ENCODE results near the gene SMIM41.
"Not testable (repeated sequence)": the region's sequence is repeated elsewhere in the genome, so short reads cannot be mapped to it uniquely, and the experiment has no call there.

Gene SMIM41

DNA sequence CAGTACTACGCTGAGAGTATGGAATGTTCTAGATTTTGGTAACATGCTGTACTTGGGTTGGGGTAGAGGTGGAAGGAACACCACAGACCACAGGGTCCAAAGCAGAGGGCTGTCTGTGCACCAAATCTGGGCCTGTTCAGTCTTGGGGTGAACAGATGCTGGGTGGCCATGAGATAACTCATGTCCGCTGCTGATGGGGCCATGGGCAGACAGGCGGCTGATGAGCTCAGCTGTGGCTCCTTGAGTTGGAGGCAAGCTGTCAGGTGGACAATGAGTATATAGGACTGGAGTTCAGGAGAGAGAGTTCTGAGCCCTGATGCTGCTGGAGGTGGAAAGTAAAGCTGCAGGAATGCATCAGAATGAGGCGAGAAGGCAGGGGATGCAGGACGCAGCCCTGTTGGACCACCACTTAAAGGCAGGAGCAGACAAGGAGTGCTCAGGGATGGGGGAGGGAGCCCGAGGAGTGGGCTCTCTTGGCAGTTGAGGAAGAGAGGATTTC is 6.2 kb downstream of the SMIM41 start:
- DNase-seq (ENCODE audit: low spot score), result no peak

DNA sequence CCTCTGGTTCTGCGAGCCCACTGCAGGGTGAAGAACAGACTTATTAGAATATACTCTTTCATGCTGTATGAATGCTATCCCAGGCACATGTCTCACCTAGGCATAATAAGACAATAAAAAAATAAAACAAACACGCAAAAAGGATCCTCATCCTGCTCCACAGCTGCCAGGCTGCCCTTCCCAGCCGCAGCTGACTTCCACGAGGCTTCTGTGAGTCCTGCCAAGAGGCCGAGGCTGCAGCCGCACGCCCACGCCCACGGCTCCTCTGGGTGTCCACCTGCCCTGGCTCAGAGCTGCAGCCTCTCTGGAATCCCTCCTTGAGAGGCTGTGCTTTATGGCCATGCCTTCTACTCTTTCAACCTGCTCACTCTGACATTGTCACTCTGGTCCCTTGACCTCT is 6.9 kb downstream of the SMIM41 start:
- DNase-seq (ENCODE audit: low spot score), result no peak

DNA sequence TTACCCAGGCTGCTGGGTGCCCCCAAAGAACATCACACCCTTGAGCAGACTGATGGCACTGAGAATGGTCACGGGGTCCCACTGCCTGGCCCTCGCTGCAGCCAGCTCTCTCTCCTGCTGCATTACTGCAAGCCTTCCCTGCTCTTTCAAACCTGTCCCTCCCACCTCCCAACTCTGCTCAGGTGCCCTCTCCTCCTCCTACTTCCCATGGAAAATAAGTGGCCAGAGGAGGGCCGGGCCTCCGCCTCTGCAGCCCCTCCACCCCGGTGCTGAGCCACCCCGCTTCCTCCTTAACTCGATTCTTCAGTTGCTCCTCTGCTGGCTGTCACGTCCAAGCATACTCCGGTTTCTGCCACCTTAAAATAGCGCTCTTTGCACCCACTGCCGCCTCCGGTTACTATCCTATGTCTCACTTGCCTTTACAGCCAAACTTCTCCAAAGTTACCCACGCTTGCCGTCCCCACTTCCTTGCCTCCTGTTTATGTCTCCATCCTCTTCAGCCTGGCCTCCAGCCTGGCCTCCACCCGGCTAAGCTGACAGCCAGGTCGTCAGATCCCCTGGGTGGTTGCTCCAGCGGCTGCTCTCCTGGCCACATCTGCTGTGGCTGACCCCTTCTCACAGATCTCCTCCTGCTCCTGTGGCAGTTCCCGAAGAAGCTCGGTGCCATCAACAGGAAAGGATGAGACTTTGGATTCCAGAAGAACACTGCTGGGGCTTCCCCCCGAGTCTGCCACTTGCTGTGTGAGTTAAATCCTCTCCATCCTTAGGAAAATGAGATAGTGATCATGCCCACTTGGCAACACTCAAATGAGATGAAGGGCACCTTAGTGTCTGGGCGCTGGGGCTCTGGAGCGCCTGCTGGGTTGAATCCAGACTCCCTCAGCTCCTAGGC is 7.7 kb downstream of the SMIM41 start:
- DNase-seq (ENCODE audit: low spot score), result no peak

DNA sequence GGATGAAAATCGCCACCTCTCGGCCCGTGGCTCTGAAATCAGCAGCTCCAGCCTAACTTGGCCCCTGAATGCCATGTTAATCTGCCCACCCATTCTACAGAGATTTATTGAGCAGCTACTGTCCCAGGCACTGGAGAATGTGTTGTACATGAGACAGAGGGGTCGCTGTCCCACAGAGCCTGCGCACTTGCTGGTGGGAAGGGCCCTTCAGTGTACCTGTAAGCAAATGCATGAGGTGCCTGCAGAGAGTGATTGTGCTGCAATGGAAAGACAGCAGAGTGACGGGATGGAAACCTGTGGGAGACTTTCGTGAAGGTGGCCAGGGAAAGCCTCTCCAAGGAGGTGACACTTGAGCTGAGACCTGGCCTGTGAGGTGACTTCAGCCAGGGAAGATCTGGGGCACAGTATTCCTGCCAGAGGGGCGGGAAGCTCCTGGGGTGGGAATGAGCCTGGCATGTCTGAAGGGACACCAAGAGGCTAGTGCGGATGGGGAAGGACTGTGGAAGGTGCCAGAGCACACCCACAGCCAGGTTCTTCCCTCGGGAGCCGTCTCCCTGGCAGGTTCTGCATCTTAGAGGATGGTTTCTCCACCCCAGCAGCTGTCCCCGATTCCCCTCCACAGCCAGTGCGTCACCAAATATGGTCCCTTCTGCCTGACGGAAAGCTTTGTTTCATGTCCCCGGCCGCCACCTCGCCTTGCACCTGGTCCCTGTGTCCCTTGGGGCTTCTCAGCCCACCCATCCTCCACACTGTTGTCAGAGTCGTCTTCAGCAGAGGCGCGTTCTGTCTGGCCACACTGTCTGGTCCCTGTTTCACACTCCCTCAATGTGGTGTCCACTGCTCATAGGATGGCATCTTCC is 8.7 kb downstream of the SMIM41 start:
- peak; percentile 47 for DNase-seq (ENCODE audit: low spot score)

DNA sequence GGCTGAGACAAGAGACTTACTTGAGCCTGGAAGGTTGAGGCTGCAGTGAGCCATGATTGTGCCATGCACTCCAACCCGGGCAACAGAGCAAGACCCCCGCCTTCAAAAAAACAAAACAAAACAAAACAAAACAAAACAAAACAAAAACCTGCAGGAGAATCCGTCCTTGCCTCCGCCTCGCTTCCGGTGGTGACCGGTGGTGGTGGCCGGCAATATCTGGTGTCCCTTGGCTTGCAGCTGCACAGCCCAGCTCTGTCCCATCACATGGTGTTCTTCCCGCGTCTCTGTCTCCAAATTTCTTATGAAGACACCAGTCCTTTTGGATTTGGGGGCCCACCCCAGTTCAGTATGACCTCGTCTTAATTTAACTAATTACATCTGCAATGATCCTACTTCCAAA is 10.0 kb downstream of the SMIM41 start:
- no peak for DNase-seq (ENCODE audit: low spot score)

DNA sequence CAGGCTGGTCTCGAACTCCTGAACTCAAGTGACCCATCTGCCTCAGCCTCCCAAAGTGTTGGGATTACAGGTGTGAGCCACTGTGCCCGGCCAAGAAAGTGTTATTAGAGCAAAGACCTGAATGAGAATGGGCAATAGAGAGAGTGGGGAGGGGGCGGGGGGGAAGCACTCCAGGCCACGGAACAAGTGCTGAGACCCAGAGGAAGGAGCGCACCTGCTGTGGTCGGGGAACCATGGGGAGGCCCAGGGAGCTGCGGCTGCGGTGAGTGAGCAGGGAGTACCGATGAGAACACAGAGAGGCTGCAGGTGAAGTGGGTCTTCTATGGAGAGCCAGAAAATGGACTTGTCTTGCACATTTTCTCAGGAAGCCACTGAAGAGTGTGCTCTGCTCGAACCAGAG is 10.8 kb downstream of the SMIM41 start:
- peak; percentile 34 for DNase-seq (ENCODE audit: low spot score)

DNA sequence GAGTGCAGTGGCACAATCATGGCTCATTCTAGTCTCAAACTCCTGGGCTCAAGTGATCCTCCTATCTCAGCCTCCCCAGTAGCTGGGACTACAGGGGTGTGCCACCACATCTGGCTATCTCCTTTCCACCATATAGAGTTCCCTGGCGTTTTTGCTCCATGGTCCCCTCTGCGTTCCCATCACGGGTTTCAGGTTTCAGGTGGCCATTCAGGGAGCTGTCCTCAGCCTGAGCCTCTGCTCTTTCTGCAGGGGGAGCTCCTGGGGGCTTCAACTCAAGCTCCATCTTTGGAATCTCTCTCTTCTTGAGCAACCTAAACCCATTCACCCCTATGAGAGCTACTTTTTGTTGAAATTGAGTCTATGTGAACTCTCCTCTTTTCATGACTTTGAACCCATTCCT is 11.6 kb downstream of the SMIM41 start:
- DNase-seq (ENCODE audit: low spot score), result no peak

DNA sequence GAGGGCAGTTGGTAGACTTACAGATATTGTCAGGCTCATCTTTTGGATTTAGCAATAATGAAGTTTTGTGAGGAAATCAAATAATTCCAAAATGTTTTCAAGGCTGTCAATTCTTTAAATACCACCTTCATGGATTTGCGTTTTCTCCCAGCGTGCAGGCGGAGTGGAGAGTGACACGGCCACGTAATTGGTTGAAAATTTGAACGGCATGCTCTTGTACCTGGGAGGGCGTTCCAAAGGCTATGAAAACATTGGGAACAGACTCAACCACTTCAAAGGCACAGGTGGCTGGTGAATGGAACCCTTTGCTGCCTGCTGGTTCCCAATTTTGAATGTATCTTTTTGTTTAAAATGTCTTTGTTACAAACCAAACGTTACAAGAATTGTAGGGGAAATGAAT is 12.4 kb downstream of the SMIM41 start:
- no peak for DNase-seq (ENCODE audit: low spot score)

DNA sequence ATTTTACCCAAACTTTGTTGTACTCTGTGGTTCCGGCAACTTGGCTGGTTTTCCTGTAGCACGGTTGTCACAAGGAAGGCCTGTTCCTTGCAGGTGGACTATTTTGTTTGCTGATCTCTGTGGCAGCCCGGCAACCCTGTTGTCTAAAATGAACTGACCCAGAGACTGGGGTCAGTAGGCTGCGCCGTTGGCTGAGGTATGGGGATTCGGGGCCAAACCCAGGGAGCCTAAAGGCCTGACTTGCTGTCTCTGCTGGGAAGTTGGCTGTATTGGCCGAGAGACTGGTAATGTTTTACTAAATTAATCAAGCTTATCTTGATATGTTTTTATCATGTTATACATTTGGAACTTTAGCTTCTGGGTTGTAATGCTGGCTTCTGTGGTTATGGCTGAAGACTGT is 13.8 kb downstream of the SMIM41 start:
- no peak for DNase-seq (ENCODE audit: low spot score)

DNA sequence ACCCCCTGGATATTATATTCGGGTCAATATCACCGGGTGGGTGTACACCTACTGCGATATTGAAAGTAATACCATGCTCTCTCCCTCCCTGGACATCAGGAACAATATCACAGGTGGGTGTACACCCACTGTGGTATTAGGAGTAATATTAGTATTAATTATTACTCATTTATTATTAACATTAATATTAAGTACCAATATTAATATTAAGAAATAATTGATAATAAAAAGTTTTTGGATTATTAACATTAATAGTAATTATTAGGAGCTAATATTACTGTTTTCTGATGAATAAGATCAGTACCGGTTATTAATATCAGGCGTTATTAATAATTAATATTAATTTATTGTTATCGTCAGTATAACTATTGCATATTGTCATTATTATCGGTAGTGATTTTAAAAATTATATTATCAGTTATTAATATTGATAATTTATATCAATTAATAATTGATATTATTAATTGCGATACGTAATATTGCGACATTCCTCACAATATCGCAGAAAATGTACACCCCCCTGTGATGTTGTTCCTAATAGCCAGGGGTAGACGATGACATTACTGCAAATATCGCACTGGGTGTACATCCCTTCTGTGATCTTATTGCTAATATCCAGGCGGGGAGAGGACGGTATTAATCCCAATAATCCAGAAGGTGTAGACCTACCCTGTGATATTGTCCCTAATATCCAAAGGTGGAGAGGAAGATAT is 17.0 kb downstream of the SMIM41 start:
- no peak for DNase-seq (ENCODE audit: low spot score)

DNA sequence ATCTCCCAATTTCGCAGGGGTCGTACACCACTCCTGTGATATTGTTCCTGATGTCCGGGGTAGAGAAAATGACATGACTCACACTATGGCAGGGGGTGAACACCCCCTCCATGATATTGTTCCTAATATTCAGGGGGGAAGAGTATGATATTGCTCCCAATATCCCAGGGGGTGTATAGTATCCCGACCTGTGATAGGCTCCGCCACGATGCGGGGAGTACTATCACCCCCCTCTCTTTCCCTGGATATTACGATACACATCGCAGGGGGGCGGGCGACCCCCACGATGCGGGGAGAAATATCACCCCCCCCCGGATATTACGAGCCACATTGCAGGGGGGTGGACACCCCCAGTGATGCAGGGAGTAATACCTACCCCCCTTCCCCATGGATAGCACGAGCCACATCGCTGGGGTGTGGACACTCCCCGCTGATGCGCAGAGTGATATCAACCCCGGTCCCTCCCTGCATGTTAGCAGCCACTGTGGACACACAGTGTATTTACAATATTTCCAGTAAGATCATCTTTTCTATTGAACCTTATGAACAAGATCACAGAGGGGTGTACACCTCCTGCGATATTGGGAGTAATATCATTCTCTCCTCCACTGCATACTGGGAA is 17.7 kb downstream of the SMIM41 start:
- no peak for DNase-seq (ENCODE audit: low spot score)

DNA sequence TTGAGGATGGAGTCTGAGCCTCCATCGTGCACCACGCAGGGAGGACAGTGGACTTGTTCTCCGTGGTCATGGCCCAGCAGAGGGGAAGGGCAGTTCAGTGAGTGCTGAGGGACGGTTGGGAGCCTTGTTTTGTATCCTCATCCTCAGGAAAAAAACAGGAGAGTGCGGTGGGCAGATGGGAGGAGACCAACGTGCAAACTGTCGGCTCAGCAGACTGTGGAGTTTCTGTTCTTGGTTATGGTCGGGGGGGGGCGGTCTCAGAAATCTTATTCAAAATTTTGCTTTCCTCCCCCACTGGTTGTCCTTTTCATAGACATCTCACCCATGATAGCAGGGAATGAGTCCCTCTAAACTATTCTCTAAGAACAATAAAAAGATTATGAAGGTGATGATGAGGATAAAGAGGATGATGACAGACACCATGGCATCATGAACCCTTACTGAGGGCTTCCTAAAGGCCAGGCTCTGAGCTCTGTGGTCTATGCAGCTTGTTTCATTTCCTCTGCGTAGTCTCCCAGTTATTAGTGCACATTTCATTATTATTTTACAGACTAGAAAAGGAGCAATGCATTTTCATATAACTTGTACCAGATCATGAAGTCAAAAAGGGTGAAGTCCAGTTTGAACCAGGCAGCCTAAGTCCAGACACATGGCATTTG is 25.1 kb downstream of the SMIM41 start:
- not testable (repeated sequence) for DNase-seq (ENCODE audit: low spot score)

DNA sequence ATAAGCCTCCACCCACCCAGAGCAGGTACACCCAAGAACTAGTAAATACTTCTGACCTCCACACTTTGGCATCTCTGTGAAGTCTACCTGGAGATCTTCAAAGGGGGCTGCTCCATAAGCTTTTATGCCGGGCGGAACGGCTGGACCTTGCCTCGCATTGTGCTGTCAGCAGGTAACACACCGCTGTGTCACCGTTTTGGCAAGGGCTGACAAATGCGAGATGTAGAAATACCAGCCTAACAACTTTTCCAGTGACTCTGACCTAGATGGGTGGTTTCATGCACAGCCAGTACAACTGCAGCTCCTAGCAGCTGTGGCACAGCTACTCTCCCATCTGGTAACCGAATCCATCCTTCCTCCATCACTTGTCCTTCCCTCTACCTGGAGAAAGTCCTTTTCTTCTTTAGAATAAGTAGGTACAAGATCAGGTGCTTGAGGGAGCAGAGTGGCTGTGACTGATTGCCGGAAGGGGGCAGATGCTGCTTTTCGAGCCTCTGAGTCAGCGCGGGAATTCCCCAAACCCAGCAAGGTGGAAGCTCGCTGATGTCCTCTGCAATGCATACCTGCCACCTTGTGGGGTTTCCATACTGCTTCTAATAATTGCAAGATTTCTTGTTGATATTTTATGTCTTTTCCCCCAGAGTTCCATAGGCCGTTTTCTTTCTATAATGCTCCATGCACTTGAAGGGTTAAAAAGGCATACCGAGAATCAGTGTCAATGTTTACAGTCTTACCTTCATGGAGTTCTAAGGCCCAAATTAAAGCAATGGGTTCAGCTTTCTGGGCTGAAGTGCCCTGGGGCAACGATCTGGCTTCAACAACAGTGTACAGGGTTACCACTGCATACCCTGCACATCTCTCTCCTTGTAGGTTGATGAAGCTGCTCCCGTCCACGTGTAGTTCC is 37.0 kb downstream of the SMIM41 start:
- not testable (repeated sequence) for DNase-seq (ENCODE audit: low spot score)

DNA sequence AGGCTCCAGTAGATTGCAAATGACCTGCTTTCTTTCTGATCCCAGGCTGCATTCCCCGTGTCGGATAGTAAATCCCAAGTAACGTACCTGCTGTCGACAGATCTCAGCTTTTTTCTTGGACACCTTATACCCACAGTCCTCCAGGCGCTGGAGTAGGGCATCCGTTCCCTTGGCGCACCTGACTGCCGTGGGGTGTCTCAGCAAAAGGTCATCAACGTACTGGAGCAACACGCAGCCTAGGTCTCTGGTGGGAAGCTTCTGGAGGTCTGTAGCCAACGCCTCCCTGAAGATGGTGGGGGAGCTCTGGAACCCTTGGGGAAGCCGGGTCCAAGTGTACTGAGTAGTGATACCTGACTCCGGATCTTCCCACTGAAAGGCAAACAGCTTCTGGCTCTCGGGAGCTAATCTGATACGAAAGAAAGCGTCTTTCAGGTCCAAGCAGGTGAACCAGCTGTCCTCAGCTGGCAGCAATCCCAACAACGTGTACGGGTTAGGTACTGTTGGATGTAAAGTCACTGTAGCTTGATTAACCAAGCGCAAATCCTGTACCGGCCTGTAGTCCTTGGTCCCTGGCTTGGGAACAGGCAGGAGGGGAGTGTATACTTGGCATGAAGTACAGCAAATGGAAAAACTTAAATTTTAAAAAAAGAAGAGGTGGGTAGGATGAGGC is 38.4 kb downstream of the SMIM41 start:
- DNase-seq (ENCODE audit: low spot score), result not testable (repeated sequence)

DNA sequence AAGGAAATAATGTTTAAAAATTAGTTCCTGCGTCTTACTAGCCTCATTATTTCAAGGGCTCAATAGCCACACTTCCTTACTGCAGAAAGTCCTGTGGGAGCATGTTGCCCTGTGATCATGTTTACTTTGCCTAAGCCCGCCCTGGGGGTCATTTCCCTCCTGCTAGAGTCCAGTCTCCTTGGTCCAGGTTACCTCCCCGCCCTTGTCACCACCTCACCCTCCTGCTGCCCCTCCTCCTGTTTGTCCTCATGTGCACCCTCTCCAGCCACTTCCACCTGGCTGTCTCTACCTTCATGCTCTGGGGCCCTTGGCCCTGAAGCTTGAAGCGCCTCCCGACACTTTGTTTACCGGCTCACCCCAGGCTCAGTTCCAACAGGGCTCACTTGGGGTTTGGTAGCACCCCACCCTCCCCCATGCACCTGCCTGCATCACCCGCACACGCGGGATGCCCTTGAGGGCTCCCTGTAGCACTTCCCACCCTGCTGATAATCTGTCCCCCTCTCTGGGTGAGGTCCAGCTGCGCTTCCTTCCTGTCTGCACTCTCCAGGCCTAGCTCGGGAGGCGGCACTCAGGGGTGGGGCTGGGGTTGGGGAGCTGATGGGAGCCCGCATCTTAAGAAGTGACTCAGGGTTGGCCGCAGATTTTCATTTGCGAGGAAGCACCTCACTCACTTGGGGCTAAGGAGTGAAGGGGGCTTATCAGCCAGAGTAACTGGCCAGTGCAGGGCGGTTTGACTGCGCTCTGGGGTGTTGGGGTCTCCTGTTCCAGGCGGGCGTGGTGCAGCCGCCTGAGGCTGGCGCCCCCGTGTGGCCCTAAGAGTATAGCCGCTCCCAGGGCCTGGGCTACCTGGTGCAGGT is 40.1 kb downstream of the SMIM41 start:
- DNase-seq (ENCODE audit: low spot score), result peak; percentile 88

DNA sequence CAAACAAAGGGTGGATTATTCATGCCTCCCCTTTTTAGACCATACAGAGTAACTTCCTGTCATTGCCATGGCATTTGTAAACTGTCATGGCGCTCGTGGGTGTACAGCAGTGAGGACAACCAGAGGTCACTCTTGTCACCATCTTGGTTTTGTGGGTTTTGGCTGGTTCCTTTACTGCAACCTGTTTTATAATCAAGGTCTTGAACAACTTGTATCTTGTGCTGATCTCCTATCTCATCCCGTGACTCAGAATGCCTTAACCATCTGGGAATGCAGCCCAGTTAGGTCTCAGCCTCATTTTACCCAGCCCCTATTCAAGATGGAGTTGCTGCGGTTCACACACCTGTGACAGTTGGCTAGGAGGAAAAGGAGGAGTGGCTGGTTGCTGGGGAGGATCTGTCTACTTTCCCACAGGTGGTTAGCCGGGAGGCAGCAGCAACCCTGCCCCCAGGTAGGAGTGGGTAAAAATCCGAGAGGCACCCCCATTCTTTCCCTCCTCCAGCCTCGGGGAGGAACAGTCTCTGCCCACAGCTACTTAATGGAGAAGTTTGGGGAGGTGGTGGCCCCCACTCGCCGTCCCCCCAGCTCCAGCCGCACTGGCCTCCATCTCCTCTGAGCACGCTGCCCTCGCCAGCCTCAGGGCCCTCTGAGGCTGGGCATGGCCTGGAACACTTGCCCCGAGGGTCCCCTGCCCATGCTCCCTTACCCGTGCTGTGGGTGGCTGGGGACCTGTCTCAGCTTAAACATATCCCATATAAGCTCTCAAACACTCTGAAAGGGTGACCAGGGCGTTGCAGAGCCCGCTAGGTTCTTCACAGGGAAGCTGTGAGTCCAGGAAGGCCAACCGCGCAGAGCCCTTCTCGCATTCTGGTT is 41.7 kb downstream of the SMIM41 start:
- DNase-seq (ENCODE audit: low spot score), result no peak

DNA sequence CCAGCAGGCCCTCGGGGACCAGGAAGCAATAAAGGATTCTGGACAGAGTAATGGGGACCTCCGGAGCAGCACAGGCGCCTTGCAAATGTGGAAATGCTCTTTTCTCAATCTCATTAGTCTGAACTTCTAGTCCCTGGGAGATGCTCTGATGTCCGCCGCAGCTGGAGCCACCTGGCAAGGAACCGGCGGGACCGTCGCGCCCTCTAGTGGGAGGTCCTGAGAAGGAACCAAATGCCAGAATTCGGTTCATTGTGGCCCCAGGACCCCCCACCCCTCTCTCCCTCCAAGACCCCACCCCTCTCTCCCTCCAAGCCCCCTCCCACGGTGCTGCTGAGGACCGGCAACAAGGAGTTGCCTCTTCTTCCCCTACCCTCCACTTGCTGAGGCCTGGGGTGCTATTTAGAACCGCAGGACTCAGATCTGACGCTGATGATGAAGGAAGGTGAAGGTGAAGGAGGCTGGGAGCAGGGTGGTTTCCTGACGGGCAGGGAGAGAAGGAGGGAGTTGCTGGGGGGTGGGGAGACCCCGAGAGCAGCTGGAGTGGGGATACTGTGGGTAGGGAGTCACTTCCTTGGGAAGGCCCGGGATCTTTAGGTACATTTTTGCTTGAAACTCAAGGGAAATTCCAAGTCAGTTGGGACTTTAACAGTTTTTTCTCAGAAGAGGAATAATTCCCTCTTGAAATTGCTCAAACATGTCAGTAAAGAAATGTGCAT is 42.5 kb downstream of the SMIM41 start:
- peak; percentile 90 for DNase-seq (ENCODE audit: low spot score)

Data from ecto neural progenitor cell (in vitro differentiated cells).